Keratinocyte (primary cell): ENCODE results near the gene ZNF543.

Source experiments
- CTCF ChIP-seq, 3 experiments: IDR thresholded peaks in 1 of 3; conservative IDR thresholded peaks in 1 of 3; optimal IDR thresholded peaks in 1 of 3; 2 replicates in 2 of 3; 3 replicates in 1 of 3; pipeline versions ENCODE3 to v1.5.1; 2011; ENCODE audit warnings: low read length in 3 of 3, mild to moderate bottlenecking in 3 of 3, moderate library complexity in 2 of 3, control low read depth in 1 of 3, inconsistent platforms in 1 of 3; ENCODE audit not compliant: insufficient read depth in 2 of 3; ENCODE audit errors: extremely low read depth in 1 of 3
- EZH2 ChIP-seq: IDR thresholded peaks from one replicate; pipeline ENCODE4 v1.6.1; 2012; ENCODE audit warnings: inconsistent platforms, mild to moderate bottlenecking, low read length, moderate library complexity

- TF ChIP-seq CTCF (optimal IDR thresholded peaks at IDR 0.05 in 1 of 3, IDR thresholded peaks at IDR 0.05 in 1 of 3, conservative IDR thresholded peaks at IDR 0.05 in 1 of 3; ENCODE audit: extremely low read depth in 1 of 3, insufficient read depth in 2 of 3, low read length in 3 of 3) (peak in 1 of 3 experiments; percentile 26), EZH2 (no peak)
Observed at GRCh38 chr19:57302020-57302465, 18.2 kb upstream of the ZNF543 start.
